CD14-positive monocyte (primary cell): ENCODE data around the gene ABCG4. TPM values are rescaled to one million over a fixed set of nuclear protein-coding genes. Genes with fewer than 3 reads are reported as not detected.

Source experiments
- DNase-seq, 3 donors: peaks; one replicate each; pipeline ENCODE4 v3.0.0-alpha.2; 2011 to 2022
- H2AFZ ChIP-seq: 2 replicates; pipeline ENCODE4 v1.6.0; 2012; ENCODE audit warnings: mild to moderate bottlenecking, low read depth, low read length, inconsistent platforms; ENCODE audit not compliant: insufficient read depth, poor library complexity, severe bottlenecking
- H3K27ac ChIP-seq, 2 donors: 1 replicate in 1 of 2; 2 replicates in 1 of 2; pipeline ENCODE4 v1.5.1; 2012 to 2013; ENCODE audit warnings: low read length in 2 of 2, control low read depth in 1 of 2, inconsistent platforms in 1 of 2, low read depth in 1 of 2, mild to moderate bottlenecking in 1 of 2
- H3K27me3 ChIP-seq, 2 donors: one replicate each; pipeline versions ENCODE4 v1.6.0 to v1.6.1; 2011 to 2013; ENCODE audit warnings: low read length in 2 of 2; ENCODE audit not compliant: control insufficient read depth in 2 of 2, insufficient read depth in 2 of 2
- H3K36me3 ChIP-seq, 2 donors: replicated peaks in 1 of 2; 1 replicate in 1 of 2; 2 replicates in 1 of 2; pipeline versions ENCODE4 v1.5.1 to v1.6.1; 2012 to 2013; ENCODE audit warnings: low read length in 2 of 2, control low read depth in 1 of 2, inconsistent platforms in 1 of 2, mild to moderate bottlenecking in 1 of 2; ENCODE audit not compliant: insufficient read depth in 2 of 2, control insufficient read depth in 1 of 2
- H3K4me1 ChIP-seq, 2 donors: 1 replicate in 1 of 2; 2 replicates in 1 of 2; pipeline versions ENCODE4 v1.5.1 to v1.6.1; 2012 to 2013; ENCODE audit warnings: low read length in 2 of 2, control low read depth in 1 of 2, inconsistent platforms in 1 of 2, mild to moderate bottlenecking in 1 of 2, moderate library complexity in 1 of 2; ENCODE audit not compliant: insufficient read depth in 2 of 2, control insufficient read depth in 1 of 2
- H3K4me2 ChIP-seq: replicated peaks from 2 replicates; pipeline ENCODE3; 2012; ENCODE audit warnings: low read length, moderate library complexity, mild to moderate bottlenecking; ENCODE audit not compliant: poor library complexity, severe bottlenecking; ENCODE audit errors: extremely low read depth
- H3K4me3 ChIP-seq, 3 experiments: fragments of 200-600 bp in 1 of 3; sonication (generic) in 1 of 3; replicated peaks in 1 of 3; 1 replicate in 2 of 3; 2 replicates in 1 of 3; pipeline ENCODE4 v1.5.1; 2011 to 2013; ENCODE audit warnings: low read length in 3 of 3, mild to moderate bottlenecking in 3 of 3, control low read depth in 2 of 3, low read depth in 2 of 3, inconsistent platforms in 1 of 3, moderate library complexity in 1 of 3
- H3K79me2 ChIP-seq: 2 replicates; pipeline ENCODE4 v1.6.0; 2012; ENCODE audit warnings: mild to moderate bottlenecking, control low read depth, inconsistent platforms, low read length, moderate library complexity; ENCODE audit not compliant: insufficient read depth
- H3K9ac ChIP-seq: 2 replicates; pipeline ENCODE4 v1.6.0; 2017; ENCODE audit warnings: low read length, mild to moderate bottlenecking; ENCODE audit not compliant: insufficient read depth, poor library complexity, severe bottlenecking
- H3K9me3 ChIP-seq, 2 donors: replicated peaks in 1 of 2; 1 replicate in 1 of 2; 2 replicates in 1 of 2; pipeline versions ENCODE4 v1.5.1 to v1.6.1; 2012 to 2013; ENCODE audit warnings: low read length in 2 of 2, control low read depth in 1 of 2; ENCODE audit not compliant: control insufficient read depth in 1 of 2, insufficient read depth in 1 of 2
- H4K20me1 ChIP-seq: 2 replicates; pipeline ENCODE4 v1.6.0; 2012; ENCODE audit warnings: mild to moderate bottlenecking, low read length, control low read depth, moderate library complexity; ENCODE audit not compliant: insufficient read depth
- H3K27ac Mint-ChIP-seq, 7 donors: one replicate each; pipeline ENCODE4 v1.8.0; 2020; ENCODE audit warnings: mild to moderate bottlenecking in 7 of 7, mixed read lengths in 7 of 7, moderate library complexity in 6 of 7, inconsistent platforms in 2 of 7
- H3K27me3 Mint-ChIP-seq, 3 donors: one replicate each; pipeline ENCODE4 v1.8.0; 2021 to 2022; ENCODE audit warnings: low read depth in 3 of 3, mild to moderate bottlenecking in 3 of 3, mixed read lengths in 3 of 3, moderate library complexity in 3 of 3, inconsistent platforms in 1 of 3
- H3K36me3 Mint-ChIP-seq, 2 donors: one replicate each; pipeline ENCODE4 v1.8.0; 2020; ENCODE audit warnings: mixed read lengths in 2 of 2, inconsistent platforms in 1 of 2, mild to moderate bottlenecking in 1 of 2
- H3K4me1 Mint-ChIP-seq: one replicate; pipeline ENCODE4 v1.8.0; 2020; ENCODE audit warnings: mild to moderate bottlenecking, mixed read lengths
- H3K4me3 Mint-ChIP-seq, 2 donors: one replicate each; pipeline ENCODE4 v1.8.0; 2020; ENCODE audit warnings: mild to moderate bottlenecking in 2 of 2, mixed read lengths in 2 of 2, moderate library complexity in 1 of 2
- H3K9me3 Mint-ChIP-seq, 7 donors: one replicate each; pipeline ENCODE4 v1.8.0; 2020 to 2022; ENCODE audit warnings: mixed read lengths in 7 of 7, mild to moderate bottlenecking in 6 of 7, moderate library complexity in 6 of 7, inconsistent platforms in 2 of 7
- CTCF ChIP-seq: fragments of 200-600 bp; IDR thresholded peaks from one replicate; pipeline ENCODE4 v1.8.0; 2022; ENCODE audit warnings: antibody characterized with exemption, mild to moderate bottlenecking
- WGBS: methylation state at CpG from one replicate; pipeline ENCODE4 v1.1.5; 2013; ENCODE audit warnings: missing lambda C conversion rate; ENCODE audit not compliant: insufficient coverage; 5-methylcytosine and 5-hydroxymethylcytosine counted together
- intact Hi-C, 2 donors: fragments of 100-400 bp; cut with micrococcal nuclease; formaldehyde crosslinking; loops; one replicate each; pipeline versions ENCODE4 v1.15.0 to v1.15.1; 2023
- polyA plus RNA-seq, 3 donors: library from polyadenylated mRNA; depleted of rRNA in 1 of 3; unstranded in 2 of 3; stranded (reverse) in 1 of 3; fragments of 300-500 nt in 2 of 3; fragments of >200 nt in 1 of 3; fragmentation: Illumina TruSeq in 2 of 3; gene quantifications; 1 replicate in 2 of 3; 2 replicates in 1 of 3; pipeline ENCODE4 v1.2.3, GENCODE V29; 2012 to 2021

The ABCG4 gene
- polyA plus RNA-seq, 3 donors, result 0.04 TPM; not detected in 2

- DNase-seq, result no peak
- Mint-ChIP-seq H3K9me3 (peaks cover 0 to 17% (median 0%) of the 10 kb centered on the region in 7 donors), H3K27me3 (peaks cover 59 to 76% (median 67%) of the 10 kb centered on the region in 3 donors), H3K36me3 (peaks cover 0 to 5% of the 10 kb centered on the region in 2 donors), H3K27ac (no peak overlapping the region), H3K4me1 (peaks cover 25% of the 10 kb centered on the region), H3K4me3 (peak overlapping the region; percentile 52 to 82)
- TF ChIP-seq CTCF, result no peak
- intact Hi-C loops, result loop anchor here (10.0 kb wide), 1 partner anchor 45 kb away; no protein-coding TSS in a partner anchor
- Histone ChIP-seq H2AFZ (peak overlapping the region; percentile 87), H3K9me3 (peaks cover 0 to 11% of the 10 kb centered on the region in 2 donors), H3K4me3 (peak overlapping the region in 1 of 3 experiments; percentile 75), H3K36me3 (no peaks in the 10 kb centered on the region), H3K4me1 (peaks cover 12 to 18% of the 10 kb centered on the region in 2 donors), H3K27ac (no peak overlapping the region), H3K27me3 (peaks cover 40 to 56% of the 10 kb centered on the region in 2 donors), H3K9ac (no peak overlapping the region), H3K79me2 (no peaks in the 10 kb centered on the region), H4K20me1 (no peaks in the 10 kb centered on the region), H3K4me2 (peak overlapping the region; percentile 78)
- 9% methylated on average over 24 of the region's 33 CpGs for WGBS
These were observed 979 bp downstream of the ABCG4 start for GRCh38 chr11:119149786-119150275.

GRCh38 chr11:119152043-119152442 lies 3.2 kb downstream of the ABCG4 start:
- H3K4me3 Mint-ChIP-seq, result no peak overlapping the region
- no peak overlapping the region for H3K9ac ChIP-seq
- peaks cover 62 to 81% (median 72%) of the 10 kb centered on the region in 3 donors for H3K27me3 Mint-ChIP-seq

More at GRCh38 chr11:119152043-119152442, 3.2 kb downstream of the ABCG4 start:
- Mint-ChIP-seq H3K4me1 (peaks cover 27% of the 10 kb centered on the region), H3K27ac (peak overlapping the region in 1 of 7 donors; percentile 15), H3K36me3 (peaks cover 0 to 5% of the 10 kb centered on the region in 2 donors), H3K9me3 (peaks cover 0 to 20% (median 0%) of the 10 kb centered on the region in 7 donors)
- no peak overlapping the region for H3K4me3 ChIP-seq
- H3K27ac ChIP-seq, result no peak overlapping the region
- H4K20me1 ChIP-seq, result no peaks in the 10 kb centered on the region
- H3K9me3 ChIP-seq, result peaks cover 0 to 11% of the 10 kb centered on the region in 2 donors
- H3K4me1 ChIP-seq, result peaks cover 12 to 18% of the 10 kb centered on the region in 2 donors
- peaks cover 35 to 43% of the 10 kb centered on the region in 2 donors for H3K27me3 ChIP-seq
- H3K36me3 ChIP-seq, result no peaks in the 10 kb centered on the region
- no peaks in the 10 kb centered on the region for H3K79me2 ChIP-seq
- no peak overlapping the region for H2AFZ ChIP-seq
- no peak for DNase-seq
- 69% methylated on average over 4 of the region's 9 CpGs for WGBS
- H3K4me2 ChIP-seq, result no peak overlapping the region
- intact Hi-C loops, result no loop called here
- no peak for TF ChIP-seq CTCF
